BLaER1 (cell line): ENCODE measurements around the gene RINT1.

ENCODE experiments used
- H3K27ac ChIP-seq: shearing (Covaris generic); formaldehyde crosslinking; 2 replicates; pipeline ENCODE4 v1.8.1; 2022
- H3K27me3 ChIP-seq: shearing (Covaris generic); formaldehyde crosslinking; 2 replicates; pipeline ENCODE4 v1.8.1; 2022
- H3K36me3 ChIP-seq: shearing (Covaris generic); formaldehyde crosslinking; 2 replicates; pipeline ENCODE4 v1.8.1; 2022
- H3K4me1 ChIP-seq: shearing (Covaris generic); formaldehyde crosslinking; 2 replicates; pipeline ENCODE4 v1.8.1; 2022
- H3K4me2 ChIP-seq: shearing (Covaris generic); formaldehyde crosslinking; 2 replicates; pipeline ENCODE4 v1.8.1; 2022
- H3K4me3 ChIP-seq: shearing (Covaris generic); formaldehyde crosslinking; 2 replicates; pipeline ENCODE4 v1.8.1; 2022
- H3K9ac ChIP-seq: shearing (Covaris generic); formaldehyde crosslinking; 2 replicates; pipeline ENCODE4 v1.8.1; 2022
- H3K9me3 ChIP-seq: shearing (Covaris generic); formaldehyde crosslinking; 2 replicates; pipeline ENCODE4 v1.8.1; 2022
- H4K20me1 ChIP-seq: shearing (Covaris generic); formaldehyde crosslinking; 2 replicates; pipeline ENCODE4 v1.8.1; 2022
- Cebpa-rat ChIP-seq: shearing (Covaris generic); IDR thresholded peaks from 2 replicates; pipeline ENCODE4 v1.8.1; 2022

The RINT1 gene

GRCh38 chr7:105613611-105614330, 81.8 kb downstream of the RINT1 start:
- H3K4me1 ChIP-seq = no peaks in the 10 kb centered on the region
- no peak for TF ChIP-seq Cebpa-rat
- H3K36me3 ChIP-seq = peaks cover 54% of the 10 kb centered on the region
- H3K9ac ChIP-seq = no peak overlapping the region
- no peak overlapping the region for H3K4me2 ChIP-seq
- H3K27me3 ChIP-seq = no peaks in the 10 kb centered on the region
- no peak overlapping the region for H3K4me3 ChIP-seq
- no peak overlapping the region for H3K27ac ChIP-seq
- no peaks in the 10 kb centered on the region for H4K20me1 ChIP-seq
- H3K9me3 ChIP-seq = no peaks in the 10 kb centered on the region

- H3K27me3 ChIP-seq = no peaks in the 10 kb centered on the region
- H3K4me1 ChIP-seq = no peaks in the 10 kb centered on the region
- TF ChIP-seq Cebpa-rat = no peak
- H3K36me3 ChIP-seq = peaks cover 54% of the 10 kb centered on the region
- no peak overlapping the region for H3K4me3 ChIP-seq
- no peak overlapping the region for H3K9ac ChIP-seq
- H3K9me3 ChIP-seq = no peaks in the 10 kb centered on the region
- no peaks in the 10 kb centered on the region for H4K20me1 ChIP-seq
- no peak overlapping the region for H3K27ac ChIP-seq
- no peak overlapping the region for H3K4me2 ChIP-seq
Measured at GRCh38 chr7:105614341-105614840, 82.4 kb downstream of the RINT1 start.
